A549 (cell line): ENCODE data around the gene ADAM10. TPM values are rescaled to one million over a fixed set of nuclear protein-coding genes. Genes with fewer than 3 reads are reported as not detected.
A peak's percentile ranks its signal among the peaks of the same experiment; 100 is the strongest.

Experiments used
- ATAC-seq, 2 experiments: fragments of 200-7000 bp in 1 of 2; fragments of >200 bp in 1 of 2; cut with Nextera tagmentation in 1 of 2; cut with Tn5 transposase in 1 of 2; 3 replicates each; pipeline versions ENCODE4 v1.8.0 to v1.9.1; 2018 to 2020; ENCODE audit warnings: mild to moderate bottlenecking in 1 of 2, moderate library complexity in 1 of 2
- CTCF ChIA-PET: fragments of 300-600 bp; sonication (Branson Sonifier 250); formaldehyde crosslinking; extraction: SDS; loops from one replicate; lab custom pipeline; 2021; ENCODE audit warnings: antibody characterized with exemption, inconsistent platforms; lab: Yijun Ruan, JAX
- POLR2A ChIA-PET: fragments of 350-600 bp; formaldehyde crosslinking; extraction: SDS; loops from one replicate; lab custom pipeline; 2021; ENCODE audit warnings: antibody characterized with exemption, inconsistent platforms; lab: Yijun Ruan, JAX
- DNase-seq, 2 experiments: peaks; one replicate each; pipeline versions ENCODE4 v3.0.0 to v3.0.0-alpha.2; 2011 to 2016; ENCODE audit warnings: low read depth in 1 of 2, low spot score in 1 of 2
- FAIRE-seq: peaks from 2 replicates; lab custom pipeline; 2011; peaks lifted over from hg19 to GRCh38; lab: Jason Lieb, UNC
- H3K27ac ChIP-seq, 2 experiments: fragments of >200 bp; sonication (Bioruptor Twin); formaldehyde crosslinking; 3 replicates each; pipeline ENCODE4 v1.5.1; 2016 to 2017
- H3K4me1 ChIP-seq: fragments of >200 bp; sonication (Bioruptor Twin); formaldehyde crosslinking; 3 replicates; pipeline ENCODE4 v1.6.1; 2016
- H3K4me2 ChIP-seq: fragments of >200 bp; sonication (Bioruptor Twin); formaldehyde crosslinking; 3 replicates; pipeline ENCODE4 v1.6.1; 2016
- H3K4me3 ChIP-seq: fragments of >200 bp; sonication (Bioruptor Twin); formaldehyde crosslinking; 3 replicates; pipeline ENCODE4 v1.5.1; 2016
- H3K9me3 ChIP-seq: fragments of >200 bp; sonication (Bioruptor Twin); formaldehyde crosslinking; 3 replicates; pipeline ENCODE4 v1.6.1; 2016
- BHLHE40 ChIP-seq: IDR thresholded peaks from 2 replicates; pipeline ENCODE4 v1.6.1; 2012; ENCODE audit warnings: low read depth, low read length, inconsistent platforms
- CBX8 ChIP-seq: fragments of 200-600 bp; sonication (generic); IDR thresholded peaks from 2 replicates; pipeline ENCODE4 v1.6.1; 2016
- CHD2 ChIP-seq: fragments of 150-350 bp; IDR thresholded peaks from 2 replicates; pipeline ENCODE4 v1.6.1; 2014; ENCODE audit warnings: low read length; ENCODE audit not compliant: partially characterized antibody
- CHD4 ChIP-seq: fragments of 200-600 bp; sonication (generic); IDR thresholded peaks from 2 replicates; pipeline ENCODE4 v1.6.1; 2016; ENCODE audit warnings: antibody characterized with exemption, mild to moderate bottlenecking, borderline replicate concordance
- CTCF ChIP-seq: fragments of >200 bp; sonication (Bioruptor Twin); formaldehyde crosslinking; IDR thresholded peaks from 3 replicates; pipeline ENCODE4 v1.5.1; 2016
- E2F6 ChIP-seq: IDR thresholded peaks from 2 replicates; pipeline ENCODE4 v1.6.1; 2012; ENCODE audit warnings: low read depth, borderline replicate concordance
- EHMT2 ChIP-seq: fragments of 200-600 bp; sonication (generic); IDR thresholded peaks from 2 replicates; pipeline ENCODE4 v1.6.1; 2016; ENCODE audit warnings: antibody characterized with exemption, low read depth, mild to moderate bottlenecking, moderate library complexity
- FOXS1 ChIP-seq: fragments of 250-450 bp; sonication (Bioruptor Pico); IDR thresholded peaks from 2 replicates; pipeline ENCODE4 v1.5.0; 2020; ENCODE audit warnings: mild to moderate bottlenecking, moderate library complexity
- HEYL ChIP-seq: fragments of 250-450 bp; sonication (Bioruptor Pico); IDR thresholded peaks from 2 replicates; pipeline ENCODE4 v1.8.0; 2021; ENCODE audit warnings: mild to moderate bottlenecking, moderate library complexity
- HOXA7 ChIP-seq: fragments of 250-450 bp; sonication (Bioruptor Pico); IDR thresholded peaks from 2 replicates; pipeline ENCODE4 v1.5.0; 2020; ENCODE audit warnings: mild to moderate bottlenecking, moderate library complexity
- HOXB13 ChIP-seq: fragments of 250-450 bp; sonication (Bioruptor Pico); IDR thresholded peaks from 2 replicates; pipeline ENCODE4 v1.5.0; 2020; ENCODE audit warnings: low read depth, mild to moderate bottlenecking, moderate library complexity
- HOXB5 ChIP-seq: fragments of 250-450 bp; sonication (Bioruptor Pico); IDR thresholded peaks from 2 replicates; pipeline ENCODE4 v1.5.0; 2020; ENCODE audit warnings: mild to moderate bottlenecking, moderate library complexity
- NR3C1 ChIP-seq: fragments of >200 bp; sonication (Bioruptor Twin); formaldehyde crosslinking; IDR thresholded peaks from 3 replicates; pipeline ENCODE4 v1.6.1; 2017
- PHF8 ChIP-seq: fragments of 200-600 bp; sonication (generic); IDR thresholded peaks from 2 replicates; pipeline ENCODE4 v1.6.1; 2016; ENCODE audit warnings: low read depth, mild to moderate bottlenecking, antibody characterized with exemption, moderate library complexity, borderline replicate concordance
- POLR2A ChIP-seq: IDR thresholded peaks from 2 replicates; pipeline ENCODE4 v1.6.1; 2012; ENCODE audit warnings: mild to moderate bottlenecking, low read length
- POLR2AphosphoS2 ChIP-seq: conservative IDR thresholded peaks from 2 replicates; pipeline ENCODE4 v1.6.1; 2012; ENCODE audit warnings: low read length, improper control_type of control experiment, inconsistent platforms
- RAD21 ChIP-seq, 2 experiments: fragments of >200 bp in 1 of 2; sonication (Bioruptor Twin) in 1 of 2; formaldehyde crosslinking in 1 of 2; IDR thresholded peaks in 1 of 2; conservative IDR thresholded peaks in 1 of 2; 2 replicates in 1 of 2; 3 replicates in 1 of 2; pipeline ENCODE4 v1.6.1; 2012 to 2018; ENCODE audit warnings: inconsistent platforms in 1 of 2
- RFX5 ChIP-seq: fragments of 450-650 bp; IDR thresholded peaks from 2 replicates; pipeline ENCODE4 v1.7.1; 2014; ENCODE audit warnings: antibody characterized with exemption, mild to moderate bottlenecking, moderate library complexity
- SMC3 ChIP-seq: fragments of >200 bp; sonication (Bioruptor Twin); formaldehyde crosslinking; IDR thresholded peaks from 3 replicates; pipeline ENCODE4 v1.6.1; 2018; ENCODE audit warnings: inconsistent platforms
- SREBF2 ChIP-seq: fragments of 450-650 bp; IDR thresholded peaks from 2 replicates; pipeline ENCODE4 v1.6.1; 2014; ENCODE audit warnings: mild to moderate bottlenecking, moderate library complexity
- TFCP2L1 ChIP-seq: fragments of 250-450 bp; sonication (Bioruptor Pico); IDR thresholded peaks from 2 replicates; pipeline ENCODE4 v1.5.0; 2021; ENCODE audit warnings: mild to moderate bottlenecking
- ZFP36 ChIP-seq: fragments of 450-650 bp; IDR thresholded peaks from 2 replicates; pipeline ENCODE4 v1.6.1; 2014; ENCODE audit warnings: borderline replicate concordance; ENCODE audit not compliant: partially characterized antibody
- ZSCAN20 ChIP-seq: fragments of 250-450 bp; sonication (Bioruptor Pico); IDR thresholded peaks from 2 replicates; pipeline ENCODE4 v1.8.0; 2022; ENCODE audit warnings: mild to moderate bottlenecking, moderate library complexity
- WGBS: methylation state at CpG from one replicate; pipeline ENCODE4 v1.1.6; 2017; ENCODE audit errors: missing lambda C conversion rate; 5-methylcytosine and 5-hydroxymethylcytosine counted together
- polyA plus RNA-seq, 4 experiments: library from polyadenylated mRNA; depleted of rRNA in 3 of 4; stranded (reverse); fragments of >200 nt; fragmentation: RNase III in 1 of 4; extraction: RNeasy Plus Mini Kit Qiagen cat#74134 plus additional on column Dnase treatment in 1 of 4; gene quantifications; 2 replicates in 3 of 4; 3 replicates in 1 of 4; pipeline ENCODE4 v1.2.3, GENCODE V29; 2011 to 2017

The ADAM10 gene
- polyA plus RNA-seq, 2 of the 4 experiments (the other 2 are of a cell fraction): 200 to 210 TPM

- ChIA-PET POLR2A (no interaction called here), CTCF (interaction anchor here (1.6 kb wide), 1 partner anchor 54 kb away, joined by 4 read pairs; no protein-coding TSS in a partner anchor)
- Histone ChIP-seq H3K9me3 (no peaks in the 10 kb centered on the region; the same call in 2 of the 3 replicates), H3K4me3 (no peak overlapping the region), H3K27ac (no peak overlapping the region), H3K4me2 (no peak overlapping the region), H3K4me1 (0 out of 3 replicates have a peak, but pooled peaks cover 10% of the 10 kb centered on the region)
- TF ChIP-seq POLR2AphosphoS2 (no peak), HEYL (CRISPR knock-in tag) (no peak), EHMT2 (no peak), SMC3 (no peak), CHD2 (no peak)
- no peak for ATAC-seq
- DNase-seq: no peak
- no peak for FAIRE-seq
- 93% methylated on average over 2 of the region's 2 CpGs for WGBS
Observed at GRCh38 chr15:58705105-58705504, 44.4 kb downstream of the ADAM10 start.

GRCh38 chr15:58704155-58704865, 45.2 kb downstream of the ADAM10 start:
- ATAC-seq (no peak), FAIRE-seq (no peak), DNase-seq (no peak)
- Histone ChIP-seq H3K4me2 (no peak overlapping the region), H3K27ac (no peak overlapping the region), H3K4me1 (0 out of 3 replicates have a peak, but pooled peaks cover 7% of the 10 kb centered on the region), H3K9me3 (peaks cover 7% of the 10 kb centered on the region), H3K4me3 (no peak overlapping the region)
- ChIA-PET POLR2A (no interaction called here), CTCF (interaction anchor here (0.9 to 1.6 kb wide), 2 partner anchors 55 to 141 kb away, joined by 3 to 4 read pairs; no protein-coding TSS in a partner anchor)
- TF ChIP-seq SREBF2: no peak
- WGBS: 91% methylated on average over 4 of the region's 4 CpGs

- FAIRE-seq (no peak), DNase-seq (no peak), ATAC-seq (no peak)
- TF ChIP-seq FOXS1 (CRISPR knock-in tag): no peak
- TF ChIP-seq CBX8: no peak
- no peak for TF ChIP-seq HOXB13 (CRISPR knock-in tag)
- TF ChIP-seq POLR2A: no peak
- no peak for TF ChIP-seq NR3C1
- no peak for TF ChIP-seq CHD4
- TF ChIP-seq ZFP36: no peak
- TF ChIP-seq BHLHE40: no peak
- TF ChIP-seq E2F6: no peak
- TF ChIP-seq HOXA7 (CRISPR knock-in tag): no peak
- no peak for TF ChIP-seq CHD2
- TF ChIP-seq EHMT2: no peak
- TF ChIP-seq CTCF: no peak
- Histone ChIP-seq H3K27ac (no peak overlapping the region), H3K4me1 (0 out of 3 replicates have a peak, but pooled peaks cover 5% of the 10 kb centered on the region), H3K9me3 (peaks cover 14% of the 10 kb centered on the region), H3K4me2 (no peak overlapping the region), H3K4me3 (no peak overlapping the region)
- ChIA-PET POLR2A (interaction anchor here (1.3 kb wide), 1 partner anchor 67 kb away, joined by 3 read pairs; the partner anchor contains the start of gene MINDY2), CTCF (no interaction called here)
- 91% methylated on average over 4 of the region's 4 CpGs for WGBS
Observed at GRCh38 chr15:58703610-58704009, 45.9 kb downstream of the ADAM10 start.

GRCh38 chr15:58702233-58702632, 47.3 kb downstream of the ADAM10 start:
- POLR2A ChIA-PET: no interaction called here
- WGBS: 87% methylated on average over 2 of the region's 2 CpGs

More at GRCh38 chr15:58702233-58702632, 47.3 kb downstream of the ADAM10 start:
- Histone ChIP-seq H3K27ac (no peak overlapping the region), H3K9me3 (peaks cover 19% of the 10 kb centered on the region), H3K4me3 (no peak overlapping the region), H3K4me1 (0 out of 3 replicates have a peak, but pooled peaks cover 5% of the 10 kb centered on the region), H3K4me2 (no peak overlapping the region)
- CTCF ChIA-PET: no interaction called here
- ATAC-seq (no peak), DNase-seq (no peak), FAIRE-seq (peak; percentile 36)
- no peak for TF ChIP-seq ZSCAN20 (CRISPR knock-in tag)
- TF ChIP-seq RFX5: no peak
- TF ChIP-seq HOXB5: no peak
- TF ChIP-seq CBX8: no peak
- TF ChIP-seq PHF8: no peak
- no peak for TF ChIP-seq POLR2AphosphoS2
- no peak for TF ChIP-seq POLR2A
- no peak for TF ChIP-seq NR3C1
- TF ChIP-seq TFCP2L1: no peak
- TF ChIP-seq HOXA7 (CRISPR knock-in tag): no peak
- no peak for TF ChIP-seq RAD21 (conservative IDR thresholded peaks at IDR 0.05 in 1 of 2, IDR thresholded peaks at IDR 0.05 in 1 of 2)
